HEK293 (cell line): ENCODE results near the gene SPC24.

Experiments used
- CTCF ChIA-PET: fragments of 350-600 bp; formaldehyde crosslinking; extraction: SDS; loops from one replicate; lab custom pipeline; 2021; ENCODE audit warnings: antibody characterized with exemption; lab: Yijun Ruan, JAX
- POLR2A ChIA-PET: fragments of 300-600 bp; formaldehyde crosslinking; extraction: SDS; loops from one replicate; lab custom pipeline; 2020; ENCODE audit warnings: antibody characterized with exemption, inconsistent platforms; lab: Yijun Ruan, JAX
- H3K27ac ChIP-seq: fragments of 200-500 bp; sonication (Bioruptor generic); 2 replicates; pipeline ENCODE4 v1.5.1; 2014; ENCODE audit warnings: low read depth, low read length, control low read depth, inconsistent platforms; ENCODE audit errors: extremely low read depth
- H3K36me3 ChIP-seq, 2 experiments: fragments of 200-500 bp in 1 of 2; sonication (Bioruptor generic) in 1 of 2; 1 replicate in 1 of 2; 2 replicates in 1 of 2; pipeline ENCODE4 v1.5.1; 2014 to 2017; ENCODE audit warnings: inconsistent platforms in 2 of 2, low read length in 2 of 2; ENCODE audit not compliant: control insufficient read depth in 2 of 2, insufficient read depth in 1 of 2
- H3K4me1 ChIP-seq: fragments of 200-500 bp; sonication (Bioruptor generic); 2 replicates; pipeline ENCODE4 v1.5.1; 2014; ENCODE audit warnings: mild to moderate bottlenecking, low read length, inconsistent platforms; ENCODE audit not compliant: control insufficient read depth, insufficient read depth
- H3K4me3 ChIP-seq: 2 replicates; pipeline ENCODE4 v1.5.1; 2011; ENCODE audit warnings: low read depth, mild to moderate bottlenecking, control low read depth, low read length, moderate library complexity
- H3K9me3 ChIP-seq: fragments of 200-500 bp; sonication (Bioruptor generic); 2 replicates; pipeline ENCODE4 v1.5.1; 2014; ENCODE audit warnings: low read depth, low read length, inconsistent platforms; ENCODE audit not compliant: control insufficient read depth, insufficient read depth
- BCL11B ChIP-seq: fragments of 450-650 bp; formaldehyde crosslinking; IDR thresholded peaks from 2 replicates; pipeline ENCODE4 v1.5.1; 2016; ENCODE audit warnings: low read depth, missing biosample characterization, missing genetic modification characterization
- FEZF1 ChIP-seq: fragments of 450-650 bp; formaldehyde crosslinking; IDR thresholded peaks from 2 replicates; pipeline ENCODE4 v1.5.1; 2016; ENCODE audit warnings: missing biosample characterization, missing genetic modification characterization
- GLI2 ChIP-seq: fragments of 450-650 bp; formaldehyde crosslinking; IDR thresholded peaks from 2 replicates; pipeline ENCODE4; 2017; ENCODE audit warnings: missing biosample characterization, missing genetic modification characterization, low read depth, borderline replicate concordance
- GLIS2 ChIP-seq: fragments of 450-650 bp; formaldehyde crosslinking; IDR thresholded peaks from 2 replicates; pipeline ENCODE4 v1.5.1; 2016; ENCODE audit warnings: missing biosample characterization, missing genetic modification characterization
- INSM2 ChIP-seq: fragments of 450-650 bp; formaldehyde crosslinking; IDR thresholded peaks from 2 replicates; pipeline ENCODE4 v1.5.1; 2016; ENCODE audit warnings: missing biosample characterization, missing genetic modification characterization
- SETDB1 ChIP-seq: IDR thresholded peaks from one replicate; pipeline ENCODE4 v1.6.1; 2017; ENCODE audit warnings: mild to moderate bottlenecking, low read length, moderate library complexity, mixed read lengths; ENCODE audit not compliant: insufficient read length
- SP2 ChIP-seq: fragments of 450-650 bp; formaldehyde crosslinking; IDR thresholded peaks from 2 replicates; pipeline ENCODE4 v1.5.1; 2016; ENCODE audit warnings: missing biosample characterization, missing genetic modification characterization
- TCF7L2 ChIP-seq: IDR thresholded peaks from 2 replicates; pipeline ENCODE4 v1.6.1; 2011; ENCODE audit warnings: low read depth, mild to moderate bottlenecking, inconsistent platforms, low read length, moderate library complexity, borderline replicate concordance
- TRIM28 ChIP-seq: IDR thresholded peaks from 2 replicates; pipeline ENCODE4 v1.6.1; 2011; ENCODE audit warnings: low read length, control low read depth, borderline replicate concordance
- ZBTB44 ChIP-seq: fragments of 450-650 bp; IDR thresholded peaks from 2 replicates; pipeline ENCODE4 v1.5.1; 2018; ENCODE audit warnings: missing biosample characterization, mild to moderate bottlenecking, missing genetic modification characterization
- ZBTB49 ChIP-seq: fragments of 450-650 bp; formaldehyde crosslinking; IDR thresholded peaks from 2 replicates; pipeline ENCODE4 v1.5.1; 2016; ENCODE audit warnings: missing biosample characterization, missing genetic modification characterization, low read depth
- ZFP41 ChIP-seq: fragments of 450-650 bp; formaldehyde crosslinking; IDR thresholded peaks from 2 replicates; pipeline ENCODE4 v1.5.1; 2016; ENCODE audit warnings: missing biosample characterization, missing genetic modification characterization, borderline replicate concordance
- ZNF114 ChIP-seq: fragments of 450-650 bp; formaldehyde crosslinking; IDR thresholded peaks from 2 replicates; pipeline ENCODE4 v1.5.0; 2017; ENCODE audit warnings: missing biosample characterization, missing genetic modification characterization
- ZNF18 ChIP-seq: fragments of 450-650 bp; formaldehyde crosslinking; IDR thresholded peaks from 2 replicates; pipeline ENCODE4 v1.5.1; 2016; ENCODE audit warnings: missing biosample characterization, missing genetic modification characterization
- ZNF211 ChIP-seq: fragments of 450-650 bp; formaldehyde crosslinking; IDR thresholded peaks from 2 replicates; pipeline ENCODE4 v1.5.1; 2016; ENCODE audit warnings: low read depth, missing biosample characterization, missing genetic modification characterization
- ZNF280D ChIP-seq: fragments of 450-650 bp; formaldehyde crosslinking; IDR thresholded peaks from 2 replicates; pipeline ENCODE4 v1.5.1; 2016; ENCODE audit warnings: missing biosample characterization, missing genetic modification characterization
- ZNF571 ChIP-seq: fragments of 450-650 bp; formaldehyde crosslinking; IDR thresholded peaks from 2 replicates; pipeline ENCODE4 v1.5.0; 2017; ENCODE audit warnings: missing biosample characterization, missing genetic modification characterization
- ZNF621 ChIP-seq: fragments of 450-650 bp; formaldehyde crosslinking; IDR thresholded peaks from 2 replicates; pipeline ENCODE4 v1.5.1; 2017; ENCODE audit warnings: missing biosample characterization, missing genetic modification characterization
- ZNF623 ChIP-seq: fragments of 450-650 bp; formaldehyde crosslinking; IDR thresholded peaks from 2 replicates; pipeline ENCODE4 v1.5.1; 2016; ENCODE audit warnings: missing biosample characterization, missing genetic modification characterization
- ZNF626 ChIP-seq: fragments of 450-650 bp; sonication (Bioruptor Pico); formaldehyde crosslinking; IDR thresholded peaks from 2 replicates; pipeline ENCODE4 v1.5.1; 2018; ENCODE audit warnings: missing biosample characterization, missing genetic modification characterization, inconsistent platforms

Gene SPC24

GRCh38 chr19:11187441-11187840 lies 31.9 kb upstream of the SPC24 start (continued):
- TF ChIP-seq ZNF571 (tag by site-specific recombination) = no peak
- TF ChIP-seq, all 188 proteins: peak for 0

GRCh38 chr19:11182994-11183393 lies 27.4 kb upstream of the SPC24 start:
- H3K9me3 ChIP-seq = no peaks in the 10 kb centered on the region
- TF ChIP-seq BCL11B (tag by site-specific recombination) (no peak), ZBTB49 (tag by site-specific recombination) (no peak), ZNF211 (tag by site-specific recombination) (no peak), ZNF280D (tag by site-specific recombination) (peak; percentile 71; the same call in 1 of the 2 replicates), GLI2 (tag by site-specific recombination) (no peak), ZNF623 (tag by site-specific recombination) (no peak), ZNF626 (tag by site-specific recombination) (no peak), SETDB1 (peak; percentile 12), ZNF114 (tag by site-specific recombination) (no peak), FEZF1 (tag by site-specific recombination) (no peak), TRIM28 (peak; percentile 70; the same call in 1 of the 2 replicates), ZFP41 (tag by site-specific recombination) (no peak)
- TF ChIP-seq, all 188 proteins: peak for 3
- H3K36me3 ChIP-seq = peaks cover 0 to 30% of the 10 kb centered on the region in 2 experiments; a peak in 2 of 3 replicates
- ChIA-PET POLR2A (interaction anchor here (0.8 kb wide), 1 partner anchor 15 kb away, joined by 3 read pairs; no protein-coding TSS in a partner anchor), CTCF (interaction anchor here (0.6 to 1.1 kb wide), 2 partner anchors 42 to 57 kb away, joined by 3 to 6 read pairs; no protein-coding TSS in a partner anchor)
- no peak overlapping the region for H3K27ac ChIP-seq
- H3K4me1 ChIP-seq = no peaks in the 10 kb centered on the region
- H3K4me3 ChIP-seq = no peak overlapping the region

GRCh38 chr19:11181488-11181887 lies 25.9 kb upstream of the SPC24 start:
- H3K4me1 ChIP-seq = no peaks in the 10 kb centered on the region
- H3K4me3 ChIP-seq = no peak overlapping the region
- H3K9me3 ChIP-seq = no peaks in the 10 kb centered on the region
- ChIA-PET POLR2A (no interaction called here), CTCF (no interaction called here)
- H3K27ac ChIP-seq = no peak overlapping the region
- peaks cover 0 to 35% of the 10 kb centered on the region in 2 experiments; a peak in 2 of 3 replicates for H3K36me3 ChIP-seq
- TF ChIP-seq ZBTB49 (tag by site-specific recombination) = no peak
- no peak for TF ChIP-seq INSM2
- TF ChIP-seq ZNF621 = no peak
- no peak for TF ChIP-seq ZBTB44
- TF ChIP-seq GLIS2 = no peak
- no peak for TF ChIP-seq TCF7L2
- peak; percentile 90 for TF ChIP-seq ZNF18 (tag by site-specific recombination)
- no peak for TF ChIP-seq TRIM28
- no peak for TF ChIP-seq SP2 (tag by site-specific recombination)
